Tibial nerve (tissue), 4 donors: ENCODE measurements around the gene DPP10. TPM values are rescaled to one million over a fixed set of nuclear protein-coding genes. Genes with fewer than 3 reads are reported as not detected.

Experiments used
- DNase-seq, 2 donors: peaks; one replicate each; pipeline ENCODE4 v3.0.0-alpha.2; 2019; ENCODE audit warnings: low spot score in 2 of 2
- H3K27ac ChIP-seq, 4 donors: fragments of 200-600 bp; sonication (generic) in 3 of 4; one replicate each; pipeline ENCODE4 v1.5.1; 2017 to 2019; ENCODE audit warnings: mild to moderate bottlenecking in 1 of 4
- H3K27me3 ChIP-seq, 2 donors: fragments of 200-600 bp; sonication (generic) in 1 of 2; one replicate each; pipeline versions ENCODE4 v1.5.1 to v1.6.0; 2017 to 2019
- H3K36me3 ChIP-seq, 3 donors: fragments of 200-600 bp; sonication (generic); one replicate each; pipeline ENCODE4 v1.5.1; 2018 to 2019
- H3K4me1 ChIP-seq, 4 donors: fragments of 200-600 bp; sonication (generic) in 3 of 4; one replicate each; pipeline ENCODE4 v1.5.1; 2017 to 2019
- H3K4me3 ChIP-seq, 4 donors: fragments of 200-600 bp; sonication (generic) in 3 of 4; one replicate each; pipeline ENCODE4 v1.5.1; 2017 to 2019; ENCODE audit warnings: mild to moderate bottlenecking in 1 of 4, moderate library complexity in 1 of 4
- H3K9me3 ChIP-seq, 4 donors: fragments of 200-600 bp; sonication (generic) in 3 of 4; one replicate each; pipeline ENCODE4 v1.5.1; 2017 to 2019
- EP300 ChIP-seq, 2 donors: sonication (generic); formaldehyde crosslinking; IDR thresholded peaks; one replicate each; pipeline ENCODE4 v1.6.1; 2017; ENCODE audit warnings: antibody characterized with exemption in 2 of 2, mild to moderate bottlenecking in 1 of 2
- POLR2A ChIP-seq, 2 donors: fragments of 450-650 bp; IDR thresholded peaks; one replicate each; pipeline ENCODE4 v1.6.1; 2017; ENCODE audit warnings: antibody characterized with exemption in 2 of 2, mild to moderate bottlenecking in 2 of 2, moderate library complexity in 2 of 2
- WGBS, 2 donors: methylation state at CpG; one replicate each; pipeline ENCODE4 v1.1.5; 2018; 5-methylcytosine and 5-hydroxymethylcytosine counted together
- total RNA-seq, 4 donors: library from RNA; depleted of rRNA; stranded (reverse); fragments of >200 nt; gene quantifications; one replicate each; pipeline ENCODE4 v1.1.0, GENCODE V29; 2016
- TF ChIP-seq, protein P1 (sequence below), 5 experiments: fragments of 200-600 bp in 3 of 5; fragments of 450-650 bp in 2 of 5; sonication (generic) in 3 of 5; IDR thresholded peaks; one replicate each; pipeline ENCODE4 v1.5.1; 2016 to 2019; ENCODE audit warnings: antibody characterized with exemption in 5 of 5, mild to moderate bottlenecking in 3 of 5, moderate library complexity in 2 of 5

Gene DPP10
- total RNA-seq, 4 donors from 2014 or later = 0.20 to 2.1 TPM; not detected in 2

DNA sequence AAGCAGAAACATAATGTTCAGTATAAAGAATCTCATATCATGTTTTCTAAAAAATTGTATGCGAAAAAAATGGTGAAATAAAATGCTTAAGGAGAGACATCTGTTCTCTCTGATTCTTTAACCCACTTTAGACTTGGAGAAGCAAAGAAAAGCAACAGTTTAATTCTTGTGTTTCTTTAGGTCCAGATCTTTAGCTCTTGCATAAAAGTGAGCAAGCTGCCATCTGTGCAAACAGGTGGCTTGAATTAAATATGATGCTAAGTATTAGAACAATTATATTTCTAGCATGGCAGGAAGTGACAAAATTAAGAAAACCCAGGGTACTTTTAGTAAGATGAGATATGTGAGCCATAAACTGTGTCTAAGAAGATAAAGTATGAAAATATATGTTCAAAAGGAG is 1038.3 kb downstream of the DPP10 start:
- TF ChIP-seq EP300 (IDR thresholded peaks at IDR 0.05) = no peak
- TF ChIP-seq POLR2A (IDR thresholded peaks at IDR 0.05) = no peak
- TF ChIP-seq, protein P1, sequence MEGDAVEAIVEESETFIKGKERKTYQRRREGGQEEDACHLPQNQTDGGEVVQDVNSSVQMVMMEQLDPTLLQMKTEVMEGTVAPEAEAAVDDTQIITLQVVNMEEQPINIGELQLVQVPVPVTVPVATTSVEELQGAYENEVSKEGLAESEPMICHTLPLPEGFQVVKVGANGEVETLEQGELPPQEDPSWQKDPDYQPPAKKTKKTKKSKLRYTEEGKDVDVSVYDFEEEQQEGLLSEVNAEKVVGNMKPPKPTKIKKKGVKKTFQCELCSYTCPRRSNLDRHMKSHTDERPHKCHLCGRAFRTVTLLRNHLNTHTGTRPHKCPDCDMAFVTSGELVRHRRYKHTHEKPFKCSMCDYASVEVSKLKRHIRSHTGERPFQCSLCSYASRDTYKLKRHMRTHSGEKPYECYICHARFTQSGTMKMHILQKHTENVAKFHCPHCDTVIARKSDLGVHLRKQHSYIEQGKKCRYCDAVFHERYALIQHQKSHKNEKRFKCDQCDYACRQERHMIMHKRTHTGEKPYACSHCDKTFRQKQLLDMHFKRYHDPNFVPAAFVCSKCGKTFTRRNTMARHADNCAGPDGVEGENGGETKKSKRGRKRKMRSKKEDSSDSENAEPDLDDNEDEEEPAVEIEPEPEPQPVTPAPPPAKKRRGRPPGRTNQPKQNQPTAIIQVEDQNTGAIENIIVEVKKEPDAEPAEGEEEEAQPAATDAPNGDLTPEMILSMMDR (IDR thresholded peaks at IDR 0.05) = no peak
- Histone ChIP-seq H3K9me3 (no peaks in the 10 kb centered on the region), H3K4me1 (no peaks in the 10 kb centered on the region), H3K27me3 (no peaks in the 10 kb centered on the region), H3K36me3 (no peaks in the 10 kb centered on the region), H3K4me3 (no peak overlapping the region), H3K27ac (no peak overlapping the region)
- DNase-seq = no peak
- WGBS, 2 donors = 82 to 90% methylated on average over 1 of the region's 1 CpG

DNA sequence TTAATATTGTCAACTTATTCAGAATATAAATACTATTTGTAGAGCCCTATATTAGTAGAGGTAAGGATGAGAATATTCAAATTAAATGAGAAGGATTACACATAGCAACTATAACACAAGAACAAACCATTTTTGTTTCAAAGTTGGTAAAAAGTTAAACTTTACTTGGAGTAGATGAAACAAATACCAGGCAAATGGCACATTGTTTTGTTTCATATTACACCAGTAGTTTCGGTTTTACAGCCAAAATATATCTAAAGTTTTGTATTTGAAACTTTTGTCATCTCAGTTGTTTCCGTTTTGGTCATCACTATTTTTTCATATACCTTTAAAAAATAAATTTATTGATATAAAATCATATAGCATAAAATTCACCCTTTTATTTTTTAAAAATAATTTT is 1039.4 kb downstream of the DPP10 start:
- H3K27ac ChIP-seq = no peak overlapping the region
- H3K9me3 ChIP-seq = no peaks in the 10 kb centered on the region
- no peak for TF ChIP-seq EP300 (IDR thresholded peaks at IDR 0.05)
- TF ChIP-seq, protein P1 (IDR thresholded peaks at IDR 0.05) = no peak
- no peak for TF ChIP-seq POLR2A (IDR thresholded peaks at IDR 0.05)
- no peaks in the 10 kb centered on the region for H3K36me3 ChIP-seq
- no peak overlapping the region for H3K4me3 ChIP-seq
- no peak for DNase-seq
- no peaks in the 10 kb centered on the region for H3K27me3 ChIP-seq
- WGBS, 2 donors = 88 to 92% methylated on average over 2 of the region's 2 CpGs
- H3K4me1 ChIP-seq = no peaks in the 10 kb centered on the region

- Histone ChIP-seq H3K4me3 (no peak overlapping the region), H3K27ac (no peak overlapping the region), H3K9me3 (no peaks in the 10 kb centered on the region), H3K36me3 (no peaks in the 10 kb centered on the region), H3K4me1 (no peaks in the 10 kb centered on the region), H3K27me3 (no peaks in the 10 kb centered on the region)
- DNase-seq = no peak
- WGBS, 2 donors = 42 to 54% methylated on average over 4 of the region's 4 CpGs
- TF ChIP-seq POLR2A (IDR thresholded peaks at IDR 0.05) (no peak), EP300 (IDR thresholded peaks at IDR 0.05) (no peak)
- TF ChIP-seq, protein P1 (IDR thresholded peaks at IDR 0.05) = no peak
These were observed 1041.2 kb downstream of the DPP10 start for GRCh38 chr2:115483666-115484065.

DNA sequence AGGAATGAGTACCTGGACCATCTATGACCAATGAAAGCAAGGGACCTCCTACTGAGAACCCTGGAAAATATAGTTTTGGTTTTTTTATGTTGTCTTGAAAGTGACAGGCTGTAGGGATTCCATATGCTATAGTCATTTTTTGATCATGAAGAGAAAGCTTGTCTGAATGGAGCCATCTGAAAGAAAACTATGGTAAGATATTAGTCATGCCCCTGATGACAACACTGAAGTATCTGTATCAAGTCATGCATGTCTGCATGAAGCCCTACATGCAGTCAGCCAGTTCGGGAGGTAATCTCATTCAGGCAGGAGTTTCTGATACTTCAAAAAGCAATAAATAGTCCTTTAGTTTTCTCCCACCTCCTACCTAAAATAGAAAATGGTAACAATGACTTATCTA is 1042.0 kb downstream of the DPP10 start:
- H3K27me3 ChIP-seq = no peaks in the 10 kb centered on the region
- H3K4me1 ChIP-seq = no peaks in the 10 kb centered on the region
- 64 to 65% methylated on average over 1 of the region's 1 CpG for WGBS, 2 donors
- DNase-seq = no peak
- no peak overlapping the region for H3K27ac ChIP-seq
- H3K4me3 ChIP-seq = no peak overlapping the region
- H3K9me3 ChIP-seq = no peaks in the 10 kb centered on the region
- no peaks in the 10 kb centered on the region for H3K36me3 ChIP-seq
- TF ChIP-seq, protein P1 (IDR thresholded peaks at IDR 0.05) = no peak
- no peak for TF ChIP-seq POLR2A (IDR thresholded peaks at IDR 0.05)
- TF ChIP-seq EP300 (IDR thresholded peaks at IDR 0.05) = no peak

DNA sequence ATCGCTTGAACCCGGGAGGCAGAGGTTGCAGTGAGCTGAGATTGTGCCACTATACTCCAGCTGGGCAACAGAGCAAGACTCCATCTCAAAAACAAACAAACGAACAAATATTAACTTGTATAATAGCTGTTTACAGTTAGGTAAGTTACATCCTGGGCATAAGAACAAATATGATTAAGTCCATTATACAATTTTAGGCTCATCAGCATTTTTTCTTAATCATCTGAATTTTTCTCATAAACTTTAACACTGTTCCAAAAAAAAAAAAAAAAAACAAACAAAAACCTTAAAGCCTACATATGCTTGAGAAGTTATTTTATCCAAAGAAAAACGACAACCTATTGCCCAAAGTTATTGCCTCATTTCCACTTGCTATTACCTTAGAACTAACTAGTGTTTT is 1042.5 kb downstream of the DPP10 start:
- 72 to 73% methylated on average over 4 of the region's 4 CpGs for WGBS, 2 donors
- no peak for DNase-seq
- Histone ChIP-seq H3K9me3 (no peaks in the 10 kb centered on the region), H3K27me3 (no peaks in the 10 kb centered on the region), H3K4me1 (no peaks in the 10 kb centered on the region), H3K36me3 (no peaks in the 10 kb centered on the region), H3K27ac (no peak overlapping the region), H3K4me3 (no peak overlapping the region)
- TF ChIP-seq EP300 (IDR thresholded peaks at IDR 0.05) (no peak), POLR2A (IDR thresholded peaks at IDR 0.05) (no peak)
- TF ChIP-seq, protein P1 (IDR thresholded peaks at IDR 0.05) = no peak
